ENCODE measurements around the gene ZNF853. TPM values are rescaled to one million over a fixed set of nuclear protein-coding genes. Genes with fewer than 3 reads are reported as not detected.

The ZNF853 gene
- polyA plus RNA-seq, 1 donor (not counting 4 experiments of a cell fraction or from before 2014, with no cell fraction given) = 0.03 TPM

DNA sequence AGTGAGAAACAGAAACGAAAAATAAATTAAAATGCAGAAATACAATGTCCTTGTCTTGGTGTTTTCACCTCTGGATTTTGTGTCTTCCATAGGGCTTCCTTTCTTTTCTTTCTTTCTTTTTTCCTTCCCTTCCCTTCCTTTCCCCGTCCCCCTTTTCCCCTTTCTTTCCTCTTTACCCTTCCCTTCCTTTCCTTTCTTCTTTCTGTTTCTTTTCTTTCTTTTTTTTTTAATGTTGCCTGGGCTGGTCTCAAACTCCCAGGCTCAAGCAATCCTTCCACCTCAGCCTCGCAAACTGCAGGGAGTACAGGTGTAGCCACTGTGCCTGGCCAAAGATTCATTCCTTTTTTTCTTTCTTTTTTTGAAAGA, 8.8 kb downstream of the ZNF853 start:
- no peak overlapping the region for H3K4me3 ChIP-seq (ENCODE audit: control insufficient read depth in 2 of 3, extremely low read depth in 1 of 3, insufficient read depth in 2 of 3, low read depth in 1 of 3, low read length in 3 of 3)
- dilution Hi-C loops (cut with MboI; ENCODE audit: extremely low pct_ligation_motif_present, low sequenced_read_pairs) = no loop called here
- peaks cover 6% of the 10 kb centered on the region for H3K4me1 ChIP-seq (ENCODE audit: control insufficient read depth, extremely low read depth, insufficient read depth, low read length)
- DNase-seq (ENCODE audit: low read depth, low spot score) (no peak), FAIRE-seq (no peak)
- H3K27ac ChIP-seq (ENCODE audit: control insufficient read depth, insufficient read depth, low read length) = no peak overlapping the region
- no peaks in the 10 kb centered on the region for H3K27me3 ChIP-seq (ENCODE audit: control insufficient read depth, extremely low read depth, insufficient read depth, low read length)
- no peaks in the 10 kb centered on the region for H3K79me2 ChIP-seq (ENCODE audit: control insufficient read depth, insufficient read depth, low read length)
- no peak overlapping the region for H2AFZ ChIP-seq (ENCODE audit: control insufficient read depth, low read length)
- no peak overlapping the region for H3K4me2 ChIP-seq (ENCODE audit: control insufficient read depth, extremely low read depth, insufficient read depth, low read depth, low read length)
- TF ChIP-seq, protein P1, sequence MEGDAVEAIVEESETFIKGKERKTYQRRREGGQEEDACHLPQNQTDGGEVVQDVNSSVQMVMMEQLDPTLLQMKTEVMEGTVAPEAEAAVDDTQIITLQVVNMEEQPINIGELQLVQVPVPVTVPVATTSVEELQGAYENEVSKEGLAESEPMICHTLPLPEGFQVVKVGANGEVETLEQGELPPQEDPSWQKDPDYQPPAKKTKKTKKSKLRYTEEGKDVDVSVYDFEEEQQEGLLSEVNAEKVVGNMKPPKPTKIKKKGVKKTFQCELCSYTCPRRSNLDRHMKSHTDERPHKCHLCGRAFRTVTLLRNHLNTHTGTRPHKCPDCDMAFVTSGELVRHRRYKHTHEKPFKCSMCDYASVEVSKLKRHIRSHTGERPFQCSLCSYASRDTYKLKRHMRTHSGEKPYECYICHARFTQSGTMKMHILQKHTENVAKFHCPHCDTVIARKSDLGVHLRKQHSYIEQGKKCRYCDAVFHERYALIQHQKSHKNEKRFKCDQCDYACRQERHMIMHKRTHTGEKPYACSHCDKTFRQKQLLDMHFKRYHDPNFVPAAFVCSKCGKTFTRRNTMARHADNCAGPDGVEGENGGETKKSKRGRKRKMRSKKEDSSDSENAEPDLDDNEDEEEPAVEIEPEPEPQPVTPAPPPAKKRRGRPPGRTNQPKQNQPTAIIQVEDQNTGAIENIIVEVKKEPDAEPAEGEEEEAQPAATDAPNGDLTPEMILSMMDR (optimal IDR thresholded peaks at IDR 0.05 in 1 of 3, IDR thresholded peaks at IDR 0.05 in 1 of 3, conservative IDR thresholded peaks at IDR 0.05 in 1 of 3; ENCODE audit: extremely low read depth in 1 of 3, insufficient read depth in 2 of 3, low read length in 3 of 3) = no peak
- TF ChIP-seq EZH2 (IDR thresholded peaks at IDR 0.05; ENCODE audit: low read length) = no peak
- no peaks in the 10 kb centered on the region for H3K36me3 ChIP-seq (ENCODE audit: control insufficient read depth in 2 of 2, extremely low read depth in 1 of 2, insufficient read depth in 2 of 2, low read length in 2 of 2)
- peaks cover 3% of the 10 kb centered on the region for H4K20me1 ChIP-seq (ENCODE audit: control insufficient read depth, extremely low read depth, insufficient read depth, low read length)
- no peak overlapping the region for H3K9ac ChIP-seq (ENCODE audit: control insufficient read depth, extremely low read depth, insufficient read depth, low read length)
- H3K9me1 ChIP-seq (ENCODE audit: control insufficient read depth, extremely low read depth, insufficient read depth, low read length) = no peaks in the 10 kb centered on the region
- no peaks in the 10 kb centered on the region for H3K9me3 ChIP-seq (ENCODE audit: control insufficient read depth, low read depth, low read length)

DNA sequence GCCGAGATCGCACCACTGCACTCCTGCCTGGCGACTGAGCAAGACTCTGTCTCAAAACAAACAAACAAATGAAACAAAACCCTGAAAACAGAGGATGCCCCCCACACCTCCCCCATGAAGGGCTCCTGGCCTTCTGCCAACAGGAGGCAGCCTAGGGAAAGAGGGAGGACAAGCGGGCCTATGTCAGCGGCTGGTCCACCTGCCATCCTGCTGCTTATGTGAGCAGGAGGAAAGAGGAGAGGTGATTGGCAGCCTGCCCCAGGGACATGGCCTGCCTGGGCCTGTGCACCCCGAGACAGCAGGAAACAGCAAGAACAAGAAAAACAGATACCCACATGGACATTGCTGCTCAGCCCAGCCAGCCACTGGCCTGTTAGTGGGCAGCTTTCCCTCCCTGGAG, 12.6 kb downstream of the ZNF853 start:
- H3K36me3 ChIP-seq (ENCODE audit: control insufficient read depth in 2 of 2, extremely low read depth in 1 of 2, insufficient read depth in 2 of 2, low read length in 2 of 2) = no peaks in the 10 kb centered on the region
- dilution Hi-C loops (cut with MboI; ENCODE audit: extremely low pct_ligation_motif_present, low sequenced_read_pairs) = no loop called here
- peak overlapping the region; percentile 22 for H3K9ac ChIP-seq (ENCODE audit: control insufficient read depth, extremely low read depth, insufficient read depth, low read length)
- H3K79me2 ChIP-seq (ENCODE audit: control insufficient read depth, insufficient read depth, low read length) = no peaks in the 10 kb centered on the region
- no peak for TF ChIP-seq EZH2 (IDR thresholded peaks at IDR 0.05; ENCODE audit: low read length)
- TF ChIP-seq, protein P1 (optimal IDR thresholded peaks at IDR 0.05 in 1 of 3, IDR thresholded peaks at IDR 0.05 in 1 of 3, conservative IDR thresholded peaks at IDR 0.05 in 1 of 3; ENCODE audit: extremely low read depth in 1 of 3, insufficient read depth in 2 of 3, low read length in 3 of 3) = no peak
- peak; percentile 63 for FAIRE-seq
- H4K20me1 ChIP-seq (ENCODE audit: control insufficient read depth, extremely low read depth, insufficient read depth, low read length) = no peaks in the 10 kb centered on the region
- no peaks in the 10 kb centered on the region for H3K9me1 ChIP-seq (ENCODE audit: control insufficient read depth, extremely low read depth, insufficient read depth, low read length)
- H3K27me3 ChIP-seq (ENCODE audit: control insufficient read depth, extremely low read depth, insufficient read depth, low read length) = no peaks in the 10 kb centered on the region
- H3K9me3 ChIP-seq (ENCODE audit: control insufficient read depth, low read depth, low read length) = no peaks in the 10 kb centered on the region
- DNase-seq (ENCODE audit: low read depth, low spot score) = no peak
- no peak overlapping the region for H3K27ac ChIP-seq (ENCODE audit: control insufficient read depth, insufficient read depth, low read length)
- no peak overlapping the region for H3K4me3 ChIP-seq (ENCODE audit: control insufficient read depth in 2 of 3, extremely low read depth in 1 of 3, insufficient read depth in 2 of 3, low read depth in 1 of 3, low read length in 3 of 3)
- peak overlapping the region; percentile 84 for H2AFZ ChIP-seq (ENCODE audit: control insufficient read depth, low read length)
- peaks cover 6% of the 10 kb centered on the region for H3K4me1 ChIP-seq (ENCODE audit: control insufficient read depth, extremely low read depth, insufficient read depth, low read length)
- H3K4me2 ChIP-seq (ENCODE audit: control insufficient read depth, extremely low read depth, insufficient read depth, low read depth, low read length) = peak overlapping the region; percentile 37
